GM12878 (cell line): ENCODE measurements around the gene TET1. TPM values are rescaled to one million over a fixed set of nuclear protein-coding genes. Genes with fewer than 3 reads are reported as not detected.

Experiments used
- ATAC-seq: fragments of 200-7000 bp; cut with Tn5 transposase; 3 replicates; pipeline ENCODE4 v1.9.1; 2020; ENCODE audit warnings: mild to moderate bottlenecking, moderate library complexity
- BruUV-seq: library from RNA; stranded (reverse); fragments of 400-500 nt; replicated peaks from 2 replicates; lab custom pipeline; 2021; lab: Mats Ljungman, UMichigan
- CTCF ChIA-PET: fragments of 300-600 bp; sonication (Branson Sonifier 250); formaldehyde crosslinking; extraction: SDS; loops from one replicate; lab custom pipeline; 2021; ENCODE audit warnings: inconsistent platforms; lab: Yijun Ruan, JAX
- POLR2A ChIA-PET: fragments of 350-600 bp; formaldehyde crosslinking; extraction: SDS; loops from one replicate; lab custom pipeline; 2021; ENCODE audit warnings: inconsistent platforms; lab: Charles Lee
- RAD21 ChIA-PET: fragments of 300-600 bp; sonication (Branson Sonifier 250); formaldehyde crosslinking; loops from one replicate; lab custom pipeline; 2023; ENCODE audit warnings: antibody characterized with exemption; ENCODE audit not compliant: unreplicated experiment; lab: Charles Lee
- SMC1A ChIA-PET: fragments of 300-600 bp; sonication (Branson Sonifier 250); formaldehyde crosslinking; loops from one replicate; lab custom pipeline; 2023; ENCODE audit not compliant: unreplicated experiment, uncharacterized antibody; lab: Charles Lee
- DNase-seq: peaks from one replicate; pipeline ENCODE4 v3.0.0-alpha.2; 2011; ENCODE audit warnings: low read depth, low spot score
- FAIRE-seq: peaks from 3 replicates; lab custom pipeline; 2011; peaks lifted over from hg19 to GRCh38; lab: Jason Lieb, UNC
- H2AFZ ChIP-seq: 2 replicates; pipeline ENCODE4 v1.6.0; 2011; ENCODE audit warnings: low read depth, low read length, control low read depth; ENCODE audit not compliant: control insufficient read depth
- H3K27ac ChIP-seq: 2 replicates; pipeline ENCODE4 v1.5.1; 2011; ENCODE audit warnings: control low read depth; ENCODE audit not compliant: control insufficient read depth, insufficient read depth
- H3K27me3 ChIP-seq, 2 experiments: replicated peaks in 1 of 2; 2 replicates each; pipeline versions ENCODE4 v1.6.0 to v1.6.1; 2011; ENCODE audit warnings: low read length in 1 of 2; ENCODE audit not compliant: control insufficient read depth in 2 of 2, insufficient read depth in 2 of 2
- H3K36me3 ChIP-seq, 2 experiments: 2 replicates each; pipeline ENCODE4 v1.5.1; 2011; ENCODE audit warnings: low read length in 1 of 2; ENCODE audit not compliant: control insufficient read depth in 2 of 2, insufficient read depth in 2 of 2
- H3K4me1 ChIP-seq: 2 replicates; pipeline ENCODE4 v1.6.1; 2011; ENCODE audit warnings: mild to moderate bottlenecking, low read length, moderate library complexity, mixed read lengths; ENCODE audit not compliant: control insufficient read depth, insufficient read depth
- H3K4me2 ChIP-seq: 2 replicates; pipeline ENCODE4 v1.6.0; 2011; ENCODE audit warnings: control low read depth; ENCODE audit not compliant: control insufficient read depth, insufficient read depth
- H3K4me3 ChIP-seq: fragments of 200-600 bp; sonication (generic); 2 replicates; pipeline ENCODE4 v1.5.1; 2016
- H3K79me2 ChIP-seq: 2 replicates; pipeline ENCODE4 v1.6.0; 2011; ENCODE audit warnings: low read length; ENCODE audit not compliant: control insufficient read depth, insufficient read depth
- H3K9ac ChIP-seq: 2 replicates; pipeline ENCODE4 v1.8.0; 2011; ENCODE audit warnings: low read length, control low read depth, mixed read lengths; ENCODE audit not compliant: control insufficient read depth, insufficient read depth
- H3K9me3 ChIP-seq: replicated peaks from 3 replicates; pipeline ENCODE4 v1.5.1; 2011; ENCODE audit warnings: mild to moderate bottlenecking, low read length; ENCODE audit not compliant: control insufficient read depth, insufficient read depth
- H4K20me1 ChIP-seq: 2 replicates; pipeline ENCODE4 v1.6.0; 2011; ENCODE audit not compliant: control insufficient read depth, insufficient read depth
- CBFB ChIP-seq: IDR thresholded peaks from 2 replicates; pipeline ENCODE4 v1.6.1; 2016; ENCODE audit warnings: antibody characterized with exemption, low read depth
- DPF2 ChIP-seq: fragments of 450-650 bp; IDR thresholded peaks from 2 replicates; pipeline ENCODE4 v1.6.1; 2017; ENCODE audit warnings: mild to moderate bottlenecking
- E4F1 ChIP-seq: fragments of 450-650 bp; IDR thresholded peaks from 2 replicates; pipeline ENCODE4 v1.6.1; 2018; ENCODE audit warnings: borderline replicate concordance, mild to moderate bottlenecking; ENCODE audit not compliant: partially characterized antibody
- FOS ChIP-seq: IDR thresholded peaks from 3 replicates; pipeline ENCODE4 v1.6.1; 2011; ENCODE audit warnings: borderline replicate concordance; ENCODE audit not compliant: insufficient read length; ENCODE audit errors: extremely low read depth
- GABPA ChIP-seq: IDR thresholded peaks from 2 replicates; pipeline ENCODE4 v1.6.1; 2014; ENCODE audit warnings: antibody characterized with exemption, low read depth, mild to moderate bottlenecking, inconsistent platforms
- MLLT1 ChIP-seq: fragments of 450-650 bp; IDR thresholded peaks from 2 replicates; pipeline ENCODE4 v1.6.1; 2016; ENCODE audit warnings: mild to moderate bottlenecking
- NBN ChIP-seq: fragments of 450-650 bp; IDR thresholded peaks from 2 replicates; pipeline ENCODE4 v1.6.1; 2016
- POLR2A ChIP-seq: IDR thresholded peaks from 2 replicates; pipeline ENCODE4 v1.6.1; 2011; ENCODE audit warnings: low read depth, mild to moderate bottlenecking, low read length
- RB1 ChIP-seq: fragments of 450-650 bp; formaldehyde crosslinking; IDR thresholded peaks from 2 replicates; pipeline ENCODE4 v1.6.1; 2017; ENCODE audit warnings: mild to moderate bottlenecking, borderline replicate concordance
- SUZ12 ChIP-seq: fragments of 200-600 bp; sonication (generic); IDR thresholded peaks from one replicate; pipeline ENCODE4 v1.6.1; 2018; ENCODE audit warnings: antibody characterized with exemption, mild to moderate bottlenecking; ENCODE audit not compliant: unreplicated experiment
- TBL1XR1 ChIP-seq: IDR thresholded peaks from 2 replicates; pipeline ENCODE4 v1.6.1; 2012; ENCODE audit warnings: low read depth, low read length, improper control_type of control experiment
- TCF3 ChIP-seq: IDR thresholded peaks from 2 replicates; pipeline ENCODE4 v1.6.1; 2012; ENCODE audit warnings: low read depth, mild to moderate bottlenecking, low read length, borderline replicate concordance; ENCODE audit not compliant: insufficient read depth
- TCF7 ChIP-seq: IDR thresholded peaks from 2 replicates; pipeline ENCODE4 v1.6.1; 2014; ENCODE audit warnings: antibody characterized with exemption, borderline replicate concordance
- ZNF217 ChIP-seq: fragments of 450-650 bp; IDR thresholded peaks from 2 replicates; pipeline ENCODE4 v1.6.1; 2017; ENCODE audit warnings: antibody characterized with exemption, mild to moderate bottlenecking
- ZNF274 ChIP-seq: IDR thresholded peaks from one replicate; pipeline ENCODE4 v1.8.0; 2011; ENCODE audit not compliant: insufficient read length, insufficient read depth
- ZZZ3 ChIP-seq: IDR thresholded peaks from 2 replicates; pipeline ENCODE4 v1.6.1; 2011; ENCODE audit warnings: low read depth; ENCODE audit not compliant: control insufficient read depth, insufficient read length
- WGBS: methylation state at CpG from one replicate; pipeline ENCODE4 v1.1.6; 2016; ENCODE audit warnings: low lambda C conversion rate; ENCODE audit not compliant: insufficient replicate concordance, insufficient coverage; ENCODE audit errors: missing lambda C conversion rate; 5-methylcytosine and 5-hydroxymethylcytosine counted together
- in situ Hi-C: fragments of 300-500 bp; cut with MboI; formaldehyde crosslinking; loops from 9 replicates; pipeline ENCODE4 v1.14.3; 2018; ENCODE audit warnings: mixed read lengths
- intact Hi-C: fragments of 100-400 bp; cut with micrococcal nuclease; formaldehyde crosslinking; loops from one replicate; pipeline ENCODE4 v1.14.2; 2022; ENCODE audit not compliant: unreplicated experiment
- polyA plus RNA-seq, 11 experiments: library from polyadenylated mRNA; depleted of rRNA in 4 of 11; unstranded in 6 of 11; stranded (reverse) in 5 of 11; fragments of >200 nt; fragmentation: Nextera tagmentation in 4 of 11; fragmentation: Illumina TruSeq in 1 of 11; extraction: Ambion mirVana in 4 of 11; extraction: Trizol in 1 of 11; gene quantifications; 1 replicate in 1 of 11; 2 replicates in 10 of 11; pipeline versions ENCODE4 v1.2.1 to v1.2.3, GENCODE V29; 2011 to 2016; ENCODE audit warnings: inconsistent platforms in 2 of 11, missing spikeins in 2 of 11, low read depth in 1 of 11
- total RNA-seq, 4 experiments: library from RNA; depleted of rRNA in 3 of 4; stranded (reverse); fragments of >200 nt in 3 of 4; fragmentation: Illumina TruSeq in 1 of 4; extraction: Trizol in 1 of 4; gene quantifications; 2 replicates each; pipeline versions ENCODE4 v1.2.1 to v1.2.3, GENCODE V29; 2013 to 2021

The TET1 gene
- total and polyA plus RNA-seq, 10 of the 15 experiments (the other 5 are each of a cell fraction or from before 2014, with no cell fraction given): 0.22 to 1.4 (median 0.60) TPM

- ChIA-PET POLR2A (no interaction called here), CTCF (no interaction called here)
- ATAC-seq (no peak), DNase-seq (no peak)
- in situ Hi-C loops: no loop called here
- Histone ChIP-seq H3K27ac (no peak overlapping the region), H3K36me3 (no peaks in the 10 kb centered on the region), H2AFZ (peak overlapping the region; percentile 98), H3K79me2 (no peaks in the 10 kb centered on the region), H3K4me1 (peaks cover 8% of the 10 kb centered on the region), H3K4me3 (peak overlapping the region; percentile 70; the same call in 1 of the 2 replicates), H3K9me3 (no peaks in the 10 kb centered on the region), H3K27me3 (no peaks in the 10 kb centered on the region)
- intact Hi-C loops: loop anchor here (1.0 kb wide), 1 partner anchor 39 kb away; the partner anchor contains the start of gene TET1
- no TSS peak for BruUV-seq
- no peak for TF ChIP-seq POLR2A
- no peak for TF ChIP-seq ZZZ3
- TF ChIP-seq E4F1: no peak
- no peak for TF ChIP-seq ZNF274
- no peak for TF ChIP-seq CBFB
- no peak for TF ChIP-seq FOS
- no peak for TF ChIP-seq TCF7
- no peak for TF ChIP-seq NBN
- TF ChIP-seq RB1: no peak
- no peak for TF ChIP-seq MLLT1
- no peak for TF ChIP-seq GABPA
- TF ChIP-seq TBL1XR1: no peak
- no peak for TF ChIP-seq DPF2
- no peak for TF ChIP-seq TCF3
- TF ChIP-seq ZNF217: no peak
- no peak for TF ChIP-seq SUZ12
- TF ChIP-seq, all 136 proteins: peak for 0
- ChIA-PET RAD21 (no interaction called here), SMC1A (interaction anchor here (1.9 kb wide), 1 partner anchor 8 kb away, joined by 5 read pairs; no protein-coding TSS in a partner anchor)
- Histone ChIP-seq H4K20me1 (no peaks in the 10 kb centered on the region), H3K4me2 (no peak overlapping the region; the same call in 1 of the 2 replicates), H3K9ac (peak overlapping the region; percentile 73; the same call in 1 of the 2 replicates)
- no peak for FAIRE-seq
- 50% methylated on average over 3 of the region's 3 CpGs for WGBS
Measured at GRCh38 chr10:68599771-68600040, 39.6 kb downstream of the TET1 start.
